ENCODE measurements around the gene ZBTB26.

The ZBTB26 gene, protein sequence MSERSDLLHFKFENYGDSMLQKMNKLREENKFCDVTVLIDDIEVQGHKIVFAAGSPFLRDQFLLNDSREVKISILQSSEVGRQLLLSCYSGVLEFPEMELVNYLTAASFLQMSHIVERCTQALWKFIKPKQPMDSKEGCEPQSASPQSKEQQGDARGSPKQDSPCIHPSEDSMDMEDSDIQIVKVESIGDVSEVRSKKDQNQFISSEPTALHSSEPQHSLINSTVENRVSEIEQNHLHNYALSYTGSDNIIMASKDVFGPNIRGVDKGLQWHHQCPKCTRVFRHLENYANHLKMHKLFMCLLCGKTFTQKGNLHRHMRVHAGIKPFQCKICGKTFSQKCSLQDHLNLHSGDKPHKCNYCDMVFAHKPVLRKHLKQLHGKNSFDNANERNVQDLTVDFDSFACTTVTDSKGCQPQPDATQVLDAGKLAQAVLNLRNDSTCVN

DNA sequence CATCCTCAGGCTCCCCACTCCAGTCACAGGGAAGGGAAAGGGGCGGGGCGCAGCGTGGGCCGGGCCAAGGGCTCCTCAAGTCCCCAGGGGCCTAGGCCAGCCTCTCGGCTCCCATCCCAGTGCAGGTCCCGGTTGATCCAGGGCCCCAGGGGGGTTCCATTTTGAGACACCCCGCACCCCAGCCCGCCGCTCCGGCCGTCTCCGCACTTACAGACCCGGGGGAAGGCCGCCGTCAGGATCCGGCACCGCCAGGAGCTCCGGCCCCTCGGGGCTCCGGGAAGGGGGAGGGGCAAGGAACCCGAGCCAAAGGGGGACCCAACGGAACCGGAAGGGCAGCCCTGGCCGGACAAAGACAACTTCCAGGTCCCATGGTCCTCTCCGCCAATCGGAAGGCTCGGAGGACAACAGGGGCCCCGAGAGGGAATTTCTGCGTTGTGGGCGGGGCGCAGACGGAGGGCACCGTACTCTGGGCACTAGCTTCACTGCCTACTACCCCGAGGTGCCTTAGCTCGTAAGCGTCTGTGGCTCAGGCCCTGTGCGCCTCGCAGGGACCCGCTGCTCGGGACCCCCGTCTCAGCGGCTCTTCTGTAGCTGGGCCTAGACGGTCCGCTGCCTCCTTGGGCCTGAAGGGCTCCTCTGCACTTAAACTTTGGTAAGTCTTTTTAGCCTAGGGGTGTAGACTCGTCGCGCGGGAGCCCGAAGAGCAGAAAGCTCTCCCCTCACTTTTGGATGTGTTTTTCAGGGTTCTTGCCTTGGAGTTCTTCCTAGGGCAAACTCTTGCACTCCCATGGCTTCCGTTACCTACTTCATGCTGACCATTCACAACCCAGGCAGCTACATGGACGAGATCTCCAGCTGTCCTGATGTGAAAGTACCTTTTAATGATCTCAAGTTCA, at the start of gene ZBTB26:
Gene ZBTB26, minus strand, starts transcription at position 287 of the 896 bp plus-strand sequence. CDS start 11,578 bp downstream, outside the sequence.
- DNase-seq: peak; percentile 85

DNA sequence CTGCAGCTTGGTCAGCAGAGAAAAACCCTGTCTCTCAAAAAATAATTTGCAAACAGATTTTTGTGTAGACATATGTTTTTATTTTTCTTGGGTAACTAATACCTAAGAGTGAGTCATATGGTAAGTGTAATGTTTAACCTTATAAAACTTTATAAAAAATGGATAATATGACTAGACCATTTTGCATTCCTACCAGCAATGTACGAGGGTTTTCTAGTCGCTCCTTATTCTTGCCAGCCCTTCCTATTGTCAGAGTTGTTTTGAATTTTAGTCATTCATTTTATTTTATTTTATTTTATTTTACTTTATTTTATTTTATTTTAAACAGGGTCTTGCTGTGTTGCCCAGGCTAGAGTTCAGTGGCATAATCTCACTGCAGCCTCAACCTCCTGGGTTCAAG, 47.3 kb upstream of the ZBTB26 start:
- no peak for DNase-seq

DNA sequence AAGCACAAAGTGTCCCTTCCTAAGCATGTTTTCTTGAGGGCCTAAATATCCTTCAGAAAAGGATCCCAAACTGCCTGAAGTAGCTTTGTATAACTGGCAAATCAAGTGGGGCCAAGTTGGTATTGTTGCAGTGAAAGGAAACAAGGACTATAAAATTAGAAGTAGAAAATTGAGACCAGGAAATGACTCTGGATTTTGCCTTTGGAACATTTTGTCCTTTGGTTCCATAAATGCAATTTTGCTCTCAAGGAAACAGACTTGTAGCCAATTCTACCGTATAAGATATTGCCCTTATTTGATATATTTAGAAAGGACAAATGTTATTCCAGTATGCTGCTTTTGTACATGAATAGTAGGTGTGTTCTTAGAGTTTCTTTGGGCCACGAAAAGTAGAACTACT, 43.9 kb upstream of the ZBTB26 start:
- no peak for DNase-seq

DNA sequence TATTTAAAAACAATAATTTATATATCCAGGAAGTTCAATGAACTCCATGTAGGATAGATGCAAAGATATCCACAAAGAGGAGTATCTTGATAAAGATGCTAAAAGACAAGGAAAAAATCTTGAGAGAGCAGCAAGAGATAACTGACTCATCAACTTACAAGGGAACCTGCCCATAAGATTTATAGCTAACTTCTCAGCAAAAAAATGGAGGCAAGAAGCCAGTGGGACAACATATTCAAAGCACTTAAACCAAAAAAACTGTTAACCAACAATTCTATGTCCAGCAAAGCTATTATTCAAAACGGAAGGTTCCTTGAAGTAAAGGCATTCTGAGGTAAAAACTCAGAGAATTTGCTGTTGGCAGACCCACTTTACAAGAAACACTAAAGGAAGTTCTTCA, 29.8 kb upstream of the ZBTB26 start:
- DNase-seq: no peak

DNA sequence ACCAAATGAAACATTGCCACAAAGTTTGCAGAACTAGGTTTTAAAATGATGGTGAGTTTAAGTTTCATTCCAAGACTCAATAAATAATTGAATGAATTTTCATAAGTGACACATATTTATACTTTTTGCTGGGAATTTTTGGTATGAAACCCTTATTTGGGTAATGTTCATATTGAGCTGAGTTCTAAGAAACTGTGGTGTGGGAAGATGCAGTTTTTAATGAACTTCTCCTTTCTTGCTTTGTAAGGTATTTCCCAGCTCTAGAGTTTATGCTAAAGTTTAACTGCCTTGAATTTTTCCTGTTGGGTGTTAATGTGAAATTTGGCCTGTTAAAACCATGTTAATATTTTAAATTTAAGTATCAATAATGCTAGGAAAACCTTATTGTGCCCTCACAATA, 24.6 kb upstream of the ZBTB26 start:
- DNase-seq: no peak

DNA sequence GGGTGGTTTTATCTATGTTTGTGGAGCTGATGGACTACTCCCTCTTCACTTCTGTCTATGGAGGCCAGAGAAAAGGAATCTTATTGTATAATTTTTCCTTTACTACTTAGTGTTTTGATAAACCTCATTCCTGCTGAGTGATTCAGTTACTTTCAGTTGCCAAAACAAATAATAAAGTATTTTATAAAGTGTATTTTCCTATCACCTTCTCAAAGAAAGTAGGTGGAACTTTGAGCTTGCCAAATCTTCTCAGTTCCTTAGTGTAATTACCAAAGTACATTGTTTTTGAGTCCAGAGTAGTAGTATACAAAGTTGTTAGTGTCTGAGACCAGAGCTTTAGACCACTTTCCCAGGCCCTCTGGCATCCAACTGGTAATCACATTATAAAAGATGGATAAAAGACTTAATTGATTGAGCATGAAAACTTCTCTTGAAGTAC, 23.0 kb upstream of the ZBTB26 start:
- DNase-seq: no peak

DNA sequence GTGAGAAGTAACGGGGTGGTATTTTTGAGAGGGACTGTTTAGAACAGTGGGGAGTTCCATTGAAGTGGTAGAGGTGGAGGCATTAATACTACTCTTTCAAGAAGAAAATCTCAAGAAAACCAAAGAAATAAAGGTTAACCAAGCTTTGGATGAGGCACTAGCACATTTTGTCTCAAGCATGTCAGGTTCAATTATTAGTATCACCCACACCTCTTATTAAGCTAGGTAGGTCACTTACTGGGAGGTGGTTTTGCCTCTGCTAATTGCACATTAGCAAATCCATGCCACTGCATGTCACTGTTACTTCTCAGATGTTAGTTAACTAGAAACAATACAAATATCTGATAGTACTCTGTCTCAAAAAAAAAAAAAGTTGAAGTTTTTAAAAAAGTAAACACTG, 19.7 kb upstream of the ZBTB26 start:
- no peak for DNase-seq

DNA sequence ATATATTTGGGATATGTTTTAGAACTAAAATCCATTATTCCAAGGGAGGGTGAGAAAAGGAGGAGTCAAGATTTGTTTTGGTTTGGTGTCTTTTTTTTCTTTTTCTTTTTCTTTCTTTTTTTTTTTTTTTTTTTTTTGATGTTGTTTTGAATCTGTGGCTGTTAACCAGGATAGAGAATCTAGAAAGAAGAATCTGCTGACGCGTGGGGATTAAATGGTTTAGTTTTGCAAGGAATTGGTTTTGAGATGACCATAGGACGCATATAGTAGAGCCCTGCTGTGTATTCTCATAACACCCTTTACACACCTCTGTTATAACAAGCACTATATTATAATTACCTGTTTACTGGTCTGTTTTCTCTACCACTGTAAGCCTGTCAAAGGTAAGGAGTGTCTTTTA, 19.0 kb upstream of the ZBTB26 start:
- no peak for DNase-seq

DNA sequence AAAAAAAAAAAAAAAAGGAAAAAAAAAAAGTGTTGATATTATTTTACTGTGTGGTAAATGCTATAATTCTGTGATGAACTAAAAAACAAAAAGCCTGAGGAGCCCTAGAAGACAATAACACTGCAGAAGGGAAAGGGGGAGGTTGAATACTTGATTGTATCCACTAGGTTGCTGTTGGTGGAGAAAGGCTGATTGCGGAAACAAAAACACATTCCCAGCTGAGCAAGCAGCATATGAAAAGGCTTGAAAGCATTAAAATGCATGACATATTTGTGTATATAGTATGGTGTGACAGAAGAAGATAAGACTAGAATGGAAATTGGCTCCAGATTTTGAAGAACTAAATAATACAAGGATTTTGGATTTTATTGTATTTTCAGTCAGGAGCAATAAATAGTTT, 18.4 kb upstream of the ZBTB26 start:
- no peak for DNase-seq

DNA sequence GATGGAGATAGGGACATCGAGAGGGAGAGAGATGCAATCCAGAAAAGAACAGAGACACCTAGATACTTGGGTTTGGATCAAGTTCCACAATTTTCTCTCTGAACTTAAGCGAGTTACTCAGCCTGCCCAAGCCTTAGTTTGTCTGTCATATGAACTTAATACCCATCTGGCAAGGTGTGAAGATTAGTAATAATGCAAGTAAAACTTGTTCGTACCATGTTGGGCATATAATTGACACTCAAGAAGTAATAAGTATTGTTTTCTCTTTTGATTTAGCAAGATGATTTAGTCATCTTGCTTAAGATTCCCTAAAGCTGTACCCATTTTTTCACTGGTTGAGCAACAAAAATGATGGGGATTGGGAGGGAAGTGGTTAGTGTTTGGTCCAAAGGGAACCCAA, 17.0 kb upstream of the ZBTB26 start:
- DNase-seq: no peak

DNA sequence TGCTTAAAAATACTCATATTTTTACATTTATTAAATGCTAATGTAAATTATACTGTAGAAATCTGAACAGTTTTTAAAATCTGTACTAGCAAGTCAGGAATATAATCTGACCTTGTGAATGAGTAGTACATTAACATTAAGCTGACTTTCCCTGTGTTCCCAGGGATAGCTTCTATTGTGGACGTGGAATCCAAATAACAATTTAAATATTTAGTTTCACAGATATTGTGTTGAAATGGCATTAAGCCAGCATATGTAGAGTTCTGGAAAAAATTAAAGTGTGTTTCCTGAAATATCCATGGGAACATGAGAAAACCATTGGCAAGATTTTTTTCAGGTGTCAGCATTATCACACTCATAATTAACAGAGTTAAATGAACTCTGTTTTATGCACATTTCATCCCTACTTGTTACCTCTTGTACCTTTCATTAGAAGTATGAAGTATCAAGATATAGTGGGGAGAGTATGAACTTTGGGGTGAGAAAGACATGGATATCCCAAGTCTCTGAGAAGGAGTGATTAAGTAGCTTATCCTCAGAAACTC, 15.2 kb upstream of the ZBTB26 start:
- no peak for DNase-seq

DNA sequence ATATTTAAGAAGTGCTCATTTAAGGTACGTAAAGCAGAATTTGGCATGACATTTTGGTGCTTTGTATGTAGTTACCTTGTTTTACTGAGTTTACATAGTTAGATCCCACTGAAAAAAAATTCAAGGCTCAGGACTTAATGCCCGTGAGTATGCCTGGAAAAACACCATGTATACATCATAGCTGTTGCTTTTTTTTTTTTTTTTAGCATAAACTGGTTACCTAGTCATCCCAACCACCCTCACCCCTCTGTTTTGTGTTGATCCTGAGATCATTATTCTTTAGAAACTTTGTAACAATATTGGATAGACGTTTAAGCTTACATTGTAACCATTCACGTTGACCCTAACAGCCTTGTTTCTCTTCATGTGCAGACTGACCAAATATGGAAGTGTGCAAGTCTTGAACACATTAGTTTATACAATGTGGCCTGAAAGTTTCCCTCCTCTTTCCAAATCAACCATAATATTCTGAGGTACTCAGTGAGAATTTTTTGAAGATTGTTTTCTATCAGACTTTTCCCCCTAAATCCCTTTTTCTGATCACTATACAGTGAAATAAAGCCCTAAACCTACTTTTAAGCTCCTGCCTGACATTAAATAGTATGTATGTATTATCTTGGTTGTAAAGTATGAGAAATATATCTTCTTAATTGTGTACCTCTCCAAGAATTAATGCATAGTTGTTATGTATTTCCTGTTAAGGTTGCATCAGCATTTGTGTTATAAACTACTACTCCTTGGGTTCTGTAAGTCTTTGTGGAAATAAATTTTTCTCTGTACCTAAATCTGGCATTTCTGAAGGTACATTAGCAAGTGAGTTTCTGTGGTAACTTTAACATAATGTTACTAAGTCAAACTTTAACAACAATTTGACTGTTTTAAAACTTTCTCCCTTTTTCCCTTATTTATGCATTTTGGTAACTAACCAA, 13.9 kb upstream of the ZBTB26 start:
- no peak for DNase-seq

DNA sequence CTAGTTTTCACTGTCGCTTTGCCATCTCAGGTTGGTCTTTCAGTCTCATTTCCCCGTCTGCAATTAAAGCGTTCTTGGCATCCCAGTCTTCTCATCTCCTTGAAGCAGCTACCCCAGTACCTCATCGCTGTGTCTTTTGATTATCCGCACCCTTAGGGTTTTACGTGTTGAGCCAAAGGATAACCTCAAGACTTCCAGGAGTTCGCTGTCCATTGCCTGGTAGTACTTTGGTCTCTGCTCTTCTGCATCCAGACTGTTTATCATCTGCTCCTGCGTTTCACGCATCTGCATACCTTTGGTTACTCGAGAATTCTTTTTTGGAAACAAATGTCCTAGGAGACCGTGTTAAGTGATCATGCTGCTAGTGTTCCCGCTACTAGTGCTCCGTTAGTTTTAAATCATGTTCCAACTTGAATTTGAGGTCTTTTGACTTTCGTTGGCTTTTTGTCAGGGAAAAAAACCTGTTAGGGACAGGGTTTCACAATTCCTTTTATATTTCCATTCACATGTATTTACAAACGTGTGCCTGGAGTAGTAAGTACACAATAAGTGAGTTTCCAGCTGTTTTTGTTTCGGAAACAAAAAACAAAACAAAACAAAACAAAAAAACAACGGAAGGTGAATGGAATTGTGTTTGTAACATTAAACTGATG, 10.4 kb upstream of the ZBTB26 start:
- no peak for DNase-seq

DNA sequence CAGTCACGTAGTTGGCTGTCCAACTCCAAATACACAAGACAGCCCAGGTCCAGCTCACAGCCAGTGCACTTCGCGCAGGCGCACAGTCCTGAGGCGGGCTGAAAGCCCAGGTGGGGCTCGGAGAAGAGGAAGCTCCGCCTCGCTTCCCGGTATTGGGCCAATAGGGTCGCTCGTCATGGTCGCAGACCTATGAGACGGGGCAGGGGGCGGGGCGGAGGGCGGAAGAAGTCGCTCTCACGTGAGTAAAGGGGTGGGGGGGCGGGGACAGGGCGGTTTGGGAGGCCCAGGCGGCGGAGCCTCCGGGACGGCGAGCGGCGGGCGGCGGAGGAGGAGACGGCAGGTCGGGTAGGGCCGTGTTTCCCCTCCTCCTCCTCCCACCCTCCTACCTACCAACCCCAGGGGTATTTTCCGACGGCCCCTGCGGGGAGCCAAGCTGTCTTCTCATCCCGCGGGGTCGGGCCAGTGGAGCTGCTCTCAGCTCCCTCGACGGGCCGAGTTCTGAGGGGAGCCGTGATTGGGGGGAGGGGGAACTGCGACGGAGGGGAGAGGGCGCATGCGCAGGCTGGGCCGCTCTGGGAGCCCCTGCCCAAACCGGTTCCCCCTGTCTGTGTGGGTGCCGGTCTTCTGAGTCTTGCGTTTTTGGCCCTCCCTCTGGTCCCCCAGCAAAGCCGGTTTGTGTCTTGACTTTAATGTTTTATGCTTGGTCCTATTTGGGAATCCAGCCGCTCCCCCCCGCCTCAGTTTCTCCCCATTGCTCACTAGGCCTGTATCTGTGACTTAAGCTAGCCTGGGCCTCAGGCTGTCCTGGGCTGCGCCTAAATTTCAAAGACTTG, 9.7 kb upstream of the ZBTB26 start, which contains the start of gene RABGAP1:
Gene RABGAP1, plus strand, starts transcription at position 272 of the 833 bp plus-strand sequence. CDS start 16,040 bp downstream, outside the sequence.
- DNase-seq: peak; percentile 86

DNA sequence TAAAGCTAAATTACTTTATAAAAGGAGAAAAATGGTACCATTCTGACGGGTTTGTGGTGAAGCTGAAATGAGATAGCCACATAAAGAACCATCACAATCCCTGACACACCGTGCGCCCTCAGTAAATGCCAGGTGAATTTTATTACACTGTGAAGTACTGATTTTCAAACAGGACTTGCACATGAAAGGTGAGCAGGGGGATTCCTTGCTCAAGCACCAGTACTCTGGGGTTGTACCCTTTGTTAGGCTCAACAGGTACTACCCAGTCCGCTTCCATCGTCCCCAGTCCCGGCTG, 9.1 kb upstream of the ZBTB26 start:
- no peak for DNase-seq

DNA sequence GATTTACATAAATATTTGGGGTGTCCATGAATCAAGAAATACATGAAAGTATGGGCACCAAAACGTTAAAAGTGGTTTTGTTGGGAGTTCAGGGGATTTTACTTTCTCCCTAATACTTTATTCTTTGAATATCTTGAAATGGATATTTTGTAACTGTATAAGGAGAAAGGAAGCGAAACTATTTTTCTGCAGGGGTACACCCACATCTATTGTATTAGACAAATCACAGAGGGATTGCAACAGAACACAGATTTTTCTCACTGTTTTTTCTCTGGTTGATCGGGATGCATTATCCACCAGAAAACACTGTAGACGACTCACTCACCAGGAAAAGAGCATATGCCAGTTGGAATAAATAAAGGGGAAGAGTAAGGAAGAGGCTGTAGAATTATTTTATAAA, 8.3 kb upstream of the ZBTB26 start:
- no peak for DNase-seq

DNA sequence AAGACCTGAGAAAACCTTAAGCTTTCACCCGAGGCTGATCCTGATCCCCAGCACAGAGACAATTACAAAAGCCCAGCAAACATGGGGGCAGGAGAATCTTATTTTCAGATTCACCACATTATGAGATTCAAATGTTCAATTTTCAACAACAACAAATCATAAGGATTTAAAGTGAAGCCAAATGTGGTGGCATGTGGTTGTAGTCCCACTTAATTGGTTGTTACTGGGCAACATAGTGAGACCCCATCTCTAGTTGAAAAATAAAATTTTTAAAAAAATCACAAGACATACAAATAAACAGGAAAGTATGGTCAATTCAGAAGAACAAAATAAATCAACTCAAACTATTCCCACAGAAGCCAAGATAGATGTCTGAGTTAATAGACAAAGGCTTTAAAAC, 5.6 kb upstream of the ZBTB26 start:
- DNase-seq: no peak

DNA sequence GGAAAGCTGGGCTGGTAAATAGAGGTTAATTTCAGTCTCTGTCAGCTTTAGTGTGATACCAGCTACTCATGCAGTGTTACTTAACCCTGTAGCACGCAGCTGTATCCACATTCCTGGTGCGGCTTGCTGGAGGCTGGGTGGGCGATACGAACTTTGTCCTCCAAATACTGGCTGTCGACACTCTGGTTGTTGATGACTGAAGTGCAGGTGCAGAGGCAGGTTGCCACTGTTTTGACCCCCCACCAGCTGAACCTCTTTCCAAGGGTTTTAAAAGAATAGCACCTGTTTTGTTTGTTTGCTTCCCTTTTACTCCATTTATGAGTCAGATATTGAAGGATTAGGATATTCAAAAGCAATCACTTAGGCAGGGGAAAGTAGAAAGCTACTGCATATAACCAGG, 5.2 kb upstream of the ZBTB26 start:
- DNase-seq: no peak

DNA sequence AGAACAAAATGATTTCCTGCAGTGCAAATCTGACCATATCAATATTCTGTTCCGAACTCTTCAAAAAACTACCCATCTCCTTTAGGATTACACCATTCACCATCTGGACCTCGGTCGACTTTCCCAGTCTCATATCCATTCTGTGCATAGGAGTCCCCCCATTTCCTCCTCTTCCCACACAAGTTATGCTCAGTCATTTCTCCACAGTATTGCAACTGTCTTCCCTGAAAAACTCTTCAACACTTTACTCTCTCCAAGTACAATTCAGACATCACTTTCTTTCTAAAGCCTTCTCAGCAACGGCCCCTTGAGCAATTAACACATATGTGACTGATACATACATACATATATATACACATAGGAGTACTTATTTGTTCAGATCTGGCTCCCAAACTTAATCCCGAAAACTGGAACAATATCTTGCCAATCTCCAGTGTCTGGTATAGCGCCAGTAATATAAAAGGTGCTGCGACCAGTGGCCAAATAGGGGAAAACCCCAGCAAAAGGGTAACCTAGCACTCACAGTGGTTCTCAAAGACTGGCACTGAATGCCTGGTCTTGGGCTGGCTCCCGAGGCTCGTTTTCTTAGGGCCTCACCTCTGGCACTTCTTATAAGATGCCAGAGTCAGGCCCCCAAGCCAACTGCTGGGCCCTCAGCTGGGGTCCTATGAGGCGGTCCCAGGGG, 629 bp downstream of the ZBTB26 start:
- no peak for DNase-seq

DNA sequence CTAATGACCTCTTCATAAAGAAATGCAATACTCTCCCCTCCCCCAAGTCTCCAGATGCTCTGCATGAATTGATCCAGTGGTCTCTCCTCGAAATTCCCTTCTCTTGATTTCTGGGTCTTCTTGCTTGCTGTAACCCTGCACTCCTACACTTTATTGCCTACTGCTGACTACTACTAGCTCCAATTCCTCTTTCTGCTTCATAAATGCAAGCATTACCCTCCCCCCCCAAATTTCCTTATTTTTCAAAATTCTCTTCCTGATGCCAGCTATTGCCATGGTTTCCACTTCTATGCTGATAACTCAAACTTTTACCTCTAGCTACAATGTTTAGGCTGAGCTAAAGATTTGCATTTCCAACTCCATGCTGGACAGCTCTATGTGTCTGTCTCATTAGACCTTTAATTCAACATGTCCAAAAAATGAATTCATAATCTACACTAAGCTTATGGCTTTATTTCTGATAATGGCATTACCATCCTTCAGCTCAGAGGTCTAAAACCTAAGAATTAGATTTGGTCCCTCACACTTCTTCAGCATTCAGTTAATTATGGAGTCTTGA, 1.4 kb downstream of the ZBTB26 start:
- no peak for DNase-seq

All from 8988T (cell line).